ENCODE data around the gene NMRK2.

GRCh38 chr19:3969435-3970312 is 36.8 kb downstream of the NMRK2 start:
- TF ChIP-seq, protein P1, sequence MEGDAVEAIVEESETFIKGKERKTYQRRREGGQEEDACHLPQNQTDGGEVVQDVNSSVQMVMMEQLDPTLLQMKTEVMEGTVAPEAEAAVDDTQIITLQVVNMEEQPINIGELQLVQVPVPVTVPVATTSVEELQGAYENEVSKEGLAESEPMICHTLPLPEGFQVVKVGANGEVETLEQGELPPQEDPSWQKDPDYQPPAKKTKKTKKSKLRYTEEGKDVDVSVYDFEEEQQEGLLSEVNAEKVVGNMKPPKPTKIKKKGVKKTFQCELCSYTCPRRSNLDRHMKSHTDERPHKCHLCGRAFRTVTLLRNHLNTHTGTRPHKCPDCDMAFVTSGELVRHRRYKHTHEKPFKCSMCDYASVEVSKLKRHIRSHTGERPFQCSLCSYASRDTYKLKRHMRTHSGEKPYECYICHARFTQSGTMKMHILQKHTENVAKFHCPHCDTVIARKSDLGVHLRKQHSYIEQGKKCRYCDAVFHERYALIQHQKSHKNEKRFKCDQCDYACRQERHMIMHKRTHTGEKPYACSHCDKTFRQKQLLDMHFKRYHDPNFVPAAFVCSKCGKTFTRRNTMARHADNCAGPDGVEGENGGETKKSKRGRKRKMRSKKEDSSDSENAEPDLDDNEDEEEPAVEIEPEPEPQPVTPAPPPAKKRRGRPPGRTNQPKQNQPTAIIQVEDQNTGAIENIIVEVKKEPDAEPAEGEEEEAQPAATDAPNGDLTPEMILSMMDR (IDR thresholded peaks at IDR 0.05 in 4 of 5, conservative IDR thresholded peaks at IDR 0.05 in 1 of 5) = peak in 3 of 5 experiments; percentile 12 to 27 (median 14)
- TF ChIP-seq POLR2A (IDR thresholded peaks at IDR 0.05) = peak; percentile 71 to 85

Measured in gastrocnemius medialis (tissue), 4 donors.